ENCODE data around the gene IGFLR1. TPM values are rescaled to one million over a fixed set of nuclear protein-coding genes. Genes with fewer than 3 reads are reported as not detected.

The IGFLR1 gene
- polyA plus RNA-seq, 1 of the 3 experiments (the other 2 are of a cell fraction): 5.6 TPM

DNA sequence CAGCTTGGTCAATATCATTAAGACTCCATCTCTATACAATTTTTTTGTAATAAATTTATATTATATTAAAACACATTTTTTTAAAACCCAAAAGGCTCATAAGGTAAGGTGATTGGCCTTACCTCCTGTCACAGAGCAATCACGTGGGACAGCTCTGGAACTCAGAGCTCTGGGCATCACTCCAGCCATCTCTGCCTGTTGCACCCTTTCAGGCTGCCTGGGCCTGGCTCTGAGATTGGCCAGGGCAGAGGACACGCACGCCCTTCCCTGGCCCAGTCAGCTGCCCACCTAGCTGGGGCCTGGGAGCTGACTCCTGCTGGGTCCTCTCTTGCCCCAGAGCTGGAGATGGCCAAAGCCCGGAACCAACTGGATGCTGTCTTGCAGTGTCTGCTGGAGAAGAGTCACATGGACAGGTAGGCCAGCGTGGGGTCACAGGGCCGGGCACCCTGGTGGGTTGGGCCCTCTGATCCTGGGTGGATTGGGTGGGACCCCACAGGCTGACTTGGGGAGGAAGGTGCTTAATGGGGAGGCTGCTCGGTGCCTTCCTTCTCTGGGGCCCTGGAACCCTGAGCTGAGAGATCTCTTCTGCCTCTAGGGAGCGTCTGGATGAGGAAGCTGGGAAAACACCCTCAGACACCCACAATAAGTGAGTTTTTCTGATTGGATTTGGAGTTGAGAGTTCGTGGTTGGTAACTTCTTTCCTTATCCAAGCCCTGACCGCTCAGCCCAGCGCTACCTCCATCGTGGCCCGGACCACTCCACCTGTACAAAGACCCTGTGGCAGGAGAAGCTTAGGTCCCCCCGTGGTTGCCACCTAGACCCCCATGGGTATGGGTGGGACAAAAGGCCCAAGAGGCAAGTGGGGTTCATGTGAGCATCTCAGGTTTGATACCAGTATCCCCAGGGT is 9.8 kb upstream of the IGFLR1 start:
- no peak for DNase-seq

DNA sequence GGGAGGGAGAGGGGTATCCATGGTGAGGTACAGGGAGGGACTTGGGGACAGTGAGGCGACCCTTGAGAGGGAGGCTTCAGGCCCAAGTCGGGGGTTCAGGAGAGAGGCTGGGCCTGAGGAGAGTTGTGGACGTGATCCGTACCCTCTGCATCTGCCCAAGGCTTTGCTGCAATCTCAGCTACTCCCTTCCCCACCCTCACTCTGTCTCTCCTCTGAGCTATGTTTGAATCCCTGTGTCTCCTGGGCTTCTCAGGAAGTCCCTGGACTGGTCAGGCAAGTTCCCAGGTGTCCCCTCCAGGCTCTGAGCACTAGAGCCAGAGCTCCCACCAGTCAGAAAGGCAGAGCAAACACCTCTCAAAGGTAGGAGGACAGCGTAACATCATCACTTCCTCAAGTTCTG is 7.9 kb upstream of the IGFLR1 start:
- Histone ChIP-seq H3K79me2 (ENCODE audit: insufficient read depth) (peaks cover 51% of the 10 kb centered on the region), H3K27me3 (ENCODE audit: insufficient read depth) (no peaks in the 10 kb centered on the region), H3K4me1 (ENCODE audit: control insufficient read depth in 1 of 2, insufficient read depth in 2 of 2, low read depth in 1 of 2, low read length in 1 of 2) (peaks cover 9 to 14% of the 10 kb centered on the region in 2 experiments; a peak in 2 of 4 replicates), H3K4me3 (ENCODE audit: low read depth in 2 of 2, low read length in 1 of 2) (no peak overlapping the region; a peak in 1 of 4 replicates), H3K27ac (ENCODE audit: low read depth in 2 of 2, low read length in 1 of 2) (no peak overlapping the region), H3K9me3 (no peaks in the 10 kb centered on the region), H3K9me2 (no peaks in the 10 kb centered on the region), H3K36me3 (replicated peaks in 1 of 2; ENCODE audit: control insufficient read depth in 1 of 2, insufficient read depth in 2 of 2, low read length in 1 of 2) (peaks cover 11 to 30% of the 10 kb centered on the region in 2 experiments), H4K20me1 (ENCODE audit: insufficient read depth) (no peaks in the 10 kb centered on the region), H3K4me2 (peak overlapping the region; percentile 99; the same call in 1 of the 2 replicates), H2AFZ (ENCODE audit: low read depth) (no peak overlapping the region), H3F3A (replicated peaks; ENCODE audit: insufficient read depth) (peaks cover 10% of the 10 kb centered on the region), H3K9ac (no peak overlapping the region)
- POLR2A ChIA-PET: no interaction called here
- CTCF ChIA-PET: no interaction called here
- DNase-seq: no peak
- WGBS (ENCODE audit: low lambda C conversion rate): 79% methylated on average over 5 of the region's 5 CpGs
- no peak for TF ChIP-seq EP300 (IDR thresholded peaks at IDR 0.05; ENCODE audit: borderline replicate concordance in 1 of 2, low read depth in 1 of 2, low read length in 1 of 2)
- TF ChIP-seq, protein P1, sequence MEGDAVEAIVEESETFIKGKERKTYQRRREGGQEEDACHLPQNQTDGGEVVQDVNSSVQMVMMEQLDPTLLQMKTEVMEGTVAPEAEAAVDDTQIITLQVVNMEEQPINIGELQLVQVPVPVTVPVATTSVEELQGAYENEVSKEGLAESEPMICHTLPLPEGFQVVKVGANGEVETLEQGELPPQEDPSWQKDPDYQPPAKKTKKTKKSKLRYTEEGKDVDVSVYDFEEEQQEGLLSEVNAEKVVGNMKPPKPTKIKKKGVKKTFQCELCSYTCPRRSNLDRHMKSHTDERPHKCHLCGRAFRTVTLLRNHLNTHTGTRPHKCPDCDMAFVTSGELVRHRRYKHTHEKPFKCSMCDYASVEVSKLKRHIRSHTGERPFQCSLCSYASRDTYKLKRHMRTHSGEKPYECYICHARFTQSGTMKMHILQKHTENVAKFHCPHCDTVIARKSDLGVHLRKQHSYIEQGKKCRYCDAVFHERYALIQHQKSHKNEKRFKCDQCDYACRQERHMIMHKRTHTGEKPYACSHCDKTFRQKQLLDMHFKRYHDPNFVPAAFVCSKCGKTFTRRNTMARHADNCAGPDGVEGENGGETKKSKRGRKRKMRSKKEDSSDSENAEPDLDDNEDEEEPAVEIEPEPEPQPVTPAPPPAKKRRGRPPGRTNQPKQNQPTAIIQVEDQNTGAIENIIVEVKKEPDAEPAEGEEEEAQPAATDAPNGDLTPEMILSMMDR (IDR thresholded peaks at IDR 0.05): no peak
- TF ChIP-seq, protein P2, sequence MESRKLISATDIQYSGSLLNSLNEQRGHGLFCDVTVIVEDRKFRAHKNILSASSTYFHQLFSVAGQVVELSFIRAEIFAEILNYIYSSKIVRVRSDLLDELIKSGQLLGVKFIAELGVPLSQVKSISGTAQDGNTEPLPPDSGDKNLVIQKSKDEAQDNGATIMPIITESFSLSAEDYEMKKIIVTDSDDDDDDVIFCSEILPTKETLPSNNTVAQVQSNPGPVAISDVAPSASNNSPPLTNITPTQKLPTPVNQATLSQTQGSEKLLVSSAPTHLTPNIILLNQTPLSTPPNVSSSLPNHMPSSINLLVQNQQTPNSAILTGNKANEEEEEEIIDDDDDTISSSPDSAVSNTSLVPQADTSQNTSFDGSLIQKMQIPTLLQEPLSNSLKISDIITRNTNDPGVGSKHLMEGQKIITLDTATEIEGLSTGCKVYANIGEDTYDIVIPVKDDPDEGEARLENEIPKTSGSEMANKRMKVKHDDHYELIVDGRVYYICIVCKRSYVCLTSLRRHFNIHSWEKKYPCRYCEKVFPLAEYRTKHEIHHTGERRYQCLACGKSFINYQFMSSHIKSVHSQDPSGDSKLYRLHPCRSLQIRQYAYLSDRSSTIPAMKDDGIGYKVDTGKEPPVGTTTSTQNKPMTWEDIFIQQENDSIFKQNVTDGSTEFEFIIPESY (IDR thresholded peaks at IDR 0.05; ENCODE audit: borderline replicate concordance, low read depth): no peak
- TF ChIP-seq FOSL2 (IDR thresholded peaks at IDR 0.05; ENCODE audit: borderline replicate concordance, low read depth): no peak
- no peak for TF ChIP-seq RFX5 (IDR thresholded peaks at IDR 0.05; ENCODE audit: low read length)
- TF ChIP-seq POLR2AphosphoS5 (IDR thresholded peaks at IDR 0.05; ENCODE audit: low read depth, low read length): no peak
- TF ChIP-seq, protein P3, sequence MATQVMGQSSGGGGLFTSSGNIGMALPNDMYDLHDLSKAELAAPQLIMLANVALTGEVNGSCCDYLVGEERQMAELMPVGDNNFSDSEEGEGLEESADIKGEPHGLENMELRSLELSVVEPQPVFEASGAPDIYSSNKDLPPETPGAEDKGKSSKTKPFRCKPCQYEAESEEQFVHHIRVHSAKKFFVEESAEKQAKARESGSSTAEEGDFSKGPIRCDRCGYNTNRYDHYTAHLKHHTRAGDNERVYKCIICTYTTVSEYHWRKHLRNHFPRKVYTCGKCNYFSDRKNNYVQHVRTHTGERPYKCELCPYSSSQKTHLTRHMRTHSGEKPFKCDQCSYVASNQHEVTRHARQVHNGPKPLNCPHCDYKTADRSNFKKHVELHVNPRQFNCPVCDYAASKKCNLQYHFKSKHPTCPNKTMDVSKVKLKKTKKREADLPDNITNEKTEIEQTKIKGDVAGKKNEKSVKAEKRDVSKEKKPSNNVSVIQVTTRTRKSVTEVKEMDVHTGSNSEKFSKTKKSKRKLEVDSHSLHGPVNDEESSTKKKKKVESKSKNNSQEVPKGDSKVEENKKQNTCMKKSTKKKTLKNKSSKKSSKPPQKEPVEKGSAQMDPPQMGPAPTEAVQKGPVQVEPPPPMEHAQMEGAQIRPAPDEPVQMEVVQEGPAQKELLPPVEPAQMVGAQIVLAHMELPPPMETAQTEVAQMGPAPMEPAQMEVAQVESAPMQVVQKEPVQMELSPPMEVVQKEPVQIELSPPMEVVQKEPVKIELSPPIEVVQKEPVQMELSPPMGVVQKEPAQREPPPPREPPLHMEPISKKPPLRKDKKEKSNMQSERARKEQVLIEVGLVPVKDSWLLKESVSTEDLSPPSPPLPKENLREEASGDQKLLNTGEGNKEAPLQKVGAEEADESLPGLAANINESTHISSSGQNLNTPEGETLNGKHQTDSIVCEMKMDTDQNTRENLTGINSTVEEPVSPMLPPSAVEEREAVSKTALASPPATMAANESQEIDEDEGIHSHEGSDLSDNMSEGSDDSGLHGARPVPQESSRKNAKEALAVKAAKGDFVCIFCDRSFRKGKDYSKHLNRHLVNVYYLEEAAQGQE (IDR thresholded peaks at IDR 0.05; ENCODE audit: low read depth, low read length): no peak
- TF ChIP-seq, protein P4, sequence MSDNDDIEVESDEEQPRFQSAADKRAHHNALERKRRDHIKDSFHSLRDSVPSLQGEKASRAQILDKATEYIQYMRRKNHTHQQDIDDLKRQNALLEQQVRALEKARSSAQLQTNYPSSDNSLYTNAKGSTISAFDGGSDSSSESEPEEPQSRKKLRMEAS (IDR thresholded peaks at IDR 0.05; ENCODE audit: low read depth): no peak
- TF ChIP-seq SIN3A (IDR thresholded peaks at IDR 0.05; ENCODE audit: borderline replicate concordance, low read depth, low read length): no peak
- no peak for TF ChIP-seq JUND (IDR thresholded peaks at IDR 0.05)

More for the DNA sequence above, 9.8 kb upstream of the IGFLR1 start:
- Histone ChIP-seq H3K4me3 (ENCODE audit: low read depth in 2 of 2, low read length in 1 of 2) (no peak overlapping the region), H3K27me3 (ENCODE audit: insufficient read depth) (no peaks in the 10 kb centered on the region), H3K4me2 (no peak overlapping the region), H2AFZ (ENCODE audit: low read depth) (no peak overlapping the region), H4K20me1 (ENCODE audit: insufficient read depth) (no peaks in the 10 kb centered on the region), H3K9ac (no peak overlapping the region), H3K9me3 (no peaks in the 10 kb centered on the region), H3F3A (replicated peaks; ENCODE audit: insufficient read depth) (peaks cover 11% of the 10 kb centered on the region), H3K36me3 (replicated peaks in 1 of 2; ENCODE audit: control insufficient read depth in 1 of 2, insufficient read depth in 2 of 2, low read length in 1 of 2) (peaks cover 11 to 32% of the 10 kb centered on the region in 2 experiments), H3K9me2 (no peaks in the 10 kb centered on the region), H3K79me2 (ENCODE audit: insufficient read depth) (peaks cover 35% of the 10 kb centered on the region), H3K27ac (ENCODE audit: low read depth in 2 of 2, low read length in 1 of 2) (no peak overlapping the region), H3K4me1 (ENCODE audit: control insufficient read depth in 1 of 2, insufficient read depth in 2 of 2, low read depth in 1 of 2, low read length in 1 of 2) (peaks cover 9 to 11% of the 10 kb centered on the region in 2 experiments; a peak in 3 of 4 replicates)
- TF ChIP-seq SIN3A (IDR thresholded peaks at IDR 0.05; ENCODE audit: borderline replicate concordance, low read depth, low read length) (no peak), RFX5 (IDR thresholded peaks at IDR 0.05; ENCODE audit: low read length) (no peak), FOXJ3 (CRISPR knock-in tag; IDR thresholded peaks at IDR 0.05) (no peak), FOSL2 (IDR thresholded peaks at IDR 0.05; ENCODE audit: borderline replicate concordance, low read depth) (no peak), SMC3 (IDR thresholded peaks at IDR 0.05; ENCODE audit: low read depth, low read length) (no peak), RAD21 (IDR thresholded peaks at IDR 0.05; ENCODE audit: low read length) (no peak), MXI1 (IDR thresholded peaks at IDR 0.05; ENCODE audit: low read depth, low read length) (no peak)
- TF ChIP-seq, protein P5, sequence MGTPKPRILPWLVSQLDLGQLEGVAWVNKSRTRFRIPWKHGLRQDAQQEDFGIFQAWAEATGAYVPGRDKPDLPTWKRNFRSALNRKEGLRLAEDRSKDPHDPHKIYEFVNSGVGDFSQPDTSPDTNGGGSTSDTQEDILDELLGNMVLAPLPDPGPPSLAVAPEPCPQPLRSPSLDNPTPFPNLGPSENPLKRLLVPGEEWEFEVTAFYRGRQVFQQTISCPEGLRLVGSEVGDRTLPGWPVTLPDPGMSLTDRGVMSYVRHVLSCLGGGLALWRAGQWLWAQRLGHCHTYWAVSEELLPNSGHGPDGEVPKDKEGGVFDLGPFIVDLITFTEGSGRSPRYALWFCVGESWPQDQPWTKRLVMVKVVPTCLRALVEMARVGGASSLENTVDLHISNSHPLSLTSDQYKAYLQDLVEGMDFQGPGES (IDR thresholded peaks at IDR 0.05; ENCODE audit: low read depth, low read length): no peak
- TF ChIP-seq, protein P4 (IDR thresholded peaks at IDR 0.05; ENCODE audit: low read depth): no peak
- WGBS (ENCODE audit: low lambda C conversion rate): 95% methylated on average over 12 of the region's 14 CpGs
- CTCF ChIA-PET: interaction anchor here (1.8 kb wide), 1 partner anchor 68 kb away, joined by 6 read pairs; no protein-coding TSS in a partner anchor
- POLR2A ChIA-PET: no interaction called here
